Measurements from ENCODE around the gene SLC35E1.

DNA sequence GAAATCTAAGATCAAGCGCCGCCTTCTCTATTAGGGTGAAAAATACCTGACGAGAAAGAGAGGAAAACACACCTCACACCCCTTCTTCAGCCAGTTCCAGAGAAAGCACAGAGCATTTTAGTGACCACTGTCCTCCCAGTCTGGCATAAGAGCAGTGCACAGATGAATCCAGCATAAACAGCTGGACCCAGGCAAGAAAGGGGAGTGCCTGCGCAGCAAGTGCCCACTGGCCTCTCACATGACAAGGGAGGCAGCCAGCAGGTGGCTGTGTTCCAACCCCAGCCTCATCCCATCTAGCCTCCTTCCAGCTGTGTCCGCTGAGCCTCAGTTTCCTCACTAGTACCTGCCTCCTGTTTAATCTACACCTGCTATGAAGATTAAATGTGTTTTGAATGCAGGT is 47.8 kb upstream of the SLC35E1 start:
- TF ChIP-seq, protein P1, sequence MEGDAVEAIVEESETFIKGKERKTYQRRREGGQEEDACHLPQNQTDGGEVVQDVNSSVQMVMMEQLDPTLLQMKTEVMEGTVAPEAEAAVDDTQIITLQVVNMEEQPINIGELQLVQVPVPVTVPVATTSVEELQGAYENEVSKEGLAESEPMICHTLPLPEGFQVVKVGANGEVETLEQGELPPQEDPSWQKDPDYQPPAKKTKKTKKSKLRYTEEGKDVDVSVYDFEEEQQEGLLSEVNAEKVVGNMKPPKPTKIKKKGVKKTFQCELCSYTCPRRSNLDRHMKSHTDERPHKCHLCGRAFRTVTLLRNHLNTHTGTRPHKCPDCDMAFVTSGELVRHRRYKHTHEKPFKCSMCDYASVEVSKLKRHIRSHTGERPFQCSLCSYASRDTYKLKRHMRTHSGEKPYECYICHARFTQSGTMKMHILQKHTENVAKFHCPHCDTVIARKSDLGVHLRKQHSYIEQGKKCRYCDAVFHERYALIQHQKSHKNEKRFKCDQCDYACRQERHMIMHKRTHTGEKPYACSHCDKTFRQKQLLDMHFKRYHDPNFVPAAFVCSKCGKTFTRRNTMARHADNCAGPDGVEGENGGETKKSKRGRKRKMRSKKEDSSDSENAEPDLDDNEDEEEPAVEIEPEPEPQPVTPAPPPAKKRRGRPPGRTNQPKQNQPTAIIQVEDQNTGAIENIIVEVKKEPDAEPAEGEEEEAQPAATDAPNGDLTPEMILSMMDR (IDR thresholded peaks at IDR 0.05): no peak
- TF ChIP-seq POLR2A (IDR thresholded peaks at IDR 0.05): no peak

Measured in breast epithelium (tissue), 3 donors.